K562 (cell line): ENCODE measurements around the gene COL26A1. TPM values are rescaled to one million over a fixed set of nuclear protein-coding genes. Genes with fewer than 3 reads are reported as not detected.

Source experiments
- EP300 ChIP-seq: IDR thresholded peaks from 2 replicates; pipeline ENCODE4 v1.6.1; 2012; ENCODE audit warnings: low read length, improper control_type of control experiment
- HNRNPL ChIP-seq: fragments of 200-400 bp; formaldehyde crosslinking; IDR thresholded peaks from 2 replicates; pipeline ENCODE4 v1.6.1; 2017; ENCODE audit warnings: low read depth, mild to moderate bottlenecking, low read length
- MCM5 ChIP-seq: fragments of 450-650 bp; IDR thresholded peaks from 2 replicates; pipeline ENCODE4 v1.6.1; 2016; ENCODE audit warnings: low read depth
- NFATC3 ChIP-seq: fragments of 450-650 bp; IDR thresholded peaks from 2 replicates; pipeline ENCODE4 v1.6.1; 2017; ENCODE audit warnings: mild to moderate bottlenecking
- POLR3G ChIP-seq: IDR thresholded peaks from 2 replicates; pipeline ENCODE4 v1.6.1; 2011; ENCODE audit not compliant: insufficient read length, insufficient replicate concordance; ENCODE audit errors: extremely low read depth
- TAF9B ChIP-seq: fragments of 450-650 bp; IDR thresholded peaks from 2 replicates; pipeline ENCODE4 v1.6.1; 2018; ENCODE audit warnings: mild to moderate bottlenecking; ENCODE audit not compliant: partially characterized antibody
- ZNF24 ChIP-seq: fragments of 450-650 bp; IDR thresholded peaks from 2 replicates; pipeline ENCODE4 v1.6.1; 2016
- ZNF79 ChIP-seq: fragments of 250-450 bp; sonication (Bioruptor Pico); IDR thresholded peaks from 2 replicates; pipeline ENCODE4 v1.4.0; 2020; ENCODE audit warnings: low read depth, mild to moderate bottlenecking, moderate library complexity
- ZNF830 ChIP-seq: fragments of 250-450 bp; sonication (Bioruptor Pico); IDR thresholded peaks from 2 replicates; pipeline ENCODE4 v1.5.0; 2021; ENCODE audit warnings: mild to moderate bottlenecking
- polyA plus RNA-seq, 8 experiments: library from polyadenylated mRNA; depleted of rRNA in 4 of 8; stranded (reverse) in 5 of 8; unstranded in 3 of 8; fragments of >200 nt; fragmentation: Nextera tagmentation in 2 of 8; fragmentation: Illumina TruSeq in 1 of 8; extraction: Ambion mirVana in 2 of 8; extraction: Trizol in 1 of 8; gene quantifications; 2 replicates each; pipeline versions ENCODE4 v1.2.1 to v1.2.3, GENCODE V29; 2011 to 2014; ENCODE audit warnings: inconsistent platforms in 1 of 8, missing spikeins in 1 of 8
- total RNA-seq, 7 experiments: library from RNA; depleted of rRNA in 6 of 7; stranded (reverse); fragments of >200 nt in 6 of 7; fragmentation: Illumina TruSeq in 2 of 7; extraction: Trizol in 2 of 7; gene quantifications; 2 replicates each; pipeline versions ENCODE4 v1.2.1 to v1.2.3, GENCODE V29; 2011 to 2021; ENCODE audit warnings: low replicate concordance in 1 of 7
- TF ChIP-seq, protein P1 (sequence below), 3 experiments: fragments of 200-800 bp in 1 of 3; sonication (Bioruptor generic) in 1 of 3; sonication (generic) in 1 of 3; formaldehyde crosslinking in 1 of 3; IDR thresholded peaks; 2 replicates each; pipeline versions ENCODE4 v1.6.1 to v1.8.0; 2016 to 2022; ENCODE audit warnings: mild to moderate bottlenecking in 2 of 3, missing compliant biosample characterization in 2 of 3, missing genetic modification characterization in 2 of 3, missing genetic modification reagents in 1 of 3
- TF ChIP-seq, protein P2 (sequence below): fragments of 250-450 bp; sonication (Bioruptor Pico); IDR thresholded peaks from 2 replicates; pipeline ENCODE4 v1.6.1; 2021; ENCODE audit warnings: mild to moderate bottlenecking

The COL26A1 gene
- total and polyA plus RNA-seq, 9 of the 15 experiments (the other 6 are each of a cell fraction or from before 2014, with no cell fraction given), result 0.04 to 0.39 (median 0.07) TPM; not detected in 5

- no peak for TF ChIP-seq ZNF830 (CRISPR knock-in tag)
- TF ChIP-seq POLR3G, result no peak
- TF ChIP-seq, protein P1, sequence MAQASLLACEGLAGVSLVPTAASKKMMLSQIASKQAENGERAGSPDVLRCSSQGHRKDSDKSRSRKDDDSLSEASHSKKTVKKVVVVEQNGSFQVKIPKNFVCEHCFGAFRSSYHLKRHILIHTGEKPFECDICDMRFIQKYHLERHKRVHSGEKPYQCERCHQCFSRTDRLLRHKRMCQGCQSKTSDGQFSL (CRISPR knock-in tag; IDR thresholded peaks at IDR 0.05), result no peak
- TF ChIP-seq, protein P1 (tag; IDR thresholded peaks at IDR 0.05), result no peak
- TF ChIP-seq ZNF79 (CRISPR knock-in tag), result no peak
- no peak for TF ChIP-seq NFATC3
- TF ChIP-seq MCM5, result no peak
- no peak for TF ChIP-seq EP300
- TF ChIP-seq HNRNPL, result no peak
- TF ChIP-seq ZNF24, result no peak
- TF ChIP-seq, protein P2, sequence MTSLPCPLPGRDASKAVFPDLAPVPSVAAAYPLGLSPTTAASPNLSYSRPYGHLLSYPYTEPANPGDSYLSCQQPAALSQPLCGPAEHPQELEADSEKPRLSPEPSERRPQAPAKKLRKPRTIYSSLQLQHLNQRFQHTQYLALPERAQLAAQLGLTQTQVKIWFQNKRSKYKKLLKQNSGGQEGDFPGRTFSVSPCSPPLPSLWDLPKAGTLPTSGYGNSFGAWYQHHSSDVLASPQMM (CRISPR knock-in tag), result no peak
- no peak for TF ChIP-seq TAF9B
- TF ChIP-seq, all 486 proteins: peak for 0
Observed at GRCh38 chr7:101553018-101553770, 190.5 kb downstream of the COL26A1 start (continued).
